ENCODE results near the gene GLT6D1. TPM values are rescaled to one million over a fixed set of nuclear protein-coding genes. Genes with fewer than 3 reads are reported as not detected.

Gene GLT6D1
- total RNA-seq, 1 donor from 2014 or later, result not detected

DNA sequence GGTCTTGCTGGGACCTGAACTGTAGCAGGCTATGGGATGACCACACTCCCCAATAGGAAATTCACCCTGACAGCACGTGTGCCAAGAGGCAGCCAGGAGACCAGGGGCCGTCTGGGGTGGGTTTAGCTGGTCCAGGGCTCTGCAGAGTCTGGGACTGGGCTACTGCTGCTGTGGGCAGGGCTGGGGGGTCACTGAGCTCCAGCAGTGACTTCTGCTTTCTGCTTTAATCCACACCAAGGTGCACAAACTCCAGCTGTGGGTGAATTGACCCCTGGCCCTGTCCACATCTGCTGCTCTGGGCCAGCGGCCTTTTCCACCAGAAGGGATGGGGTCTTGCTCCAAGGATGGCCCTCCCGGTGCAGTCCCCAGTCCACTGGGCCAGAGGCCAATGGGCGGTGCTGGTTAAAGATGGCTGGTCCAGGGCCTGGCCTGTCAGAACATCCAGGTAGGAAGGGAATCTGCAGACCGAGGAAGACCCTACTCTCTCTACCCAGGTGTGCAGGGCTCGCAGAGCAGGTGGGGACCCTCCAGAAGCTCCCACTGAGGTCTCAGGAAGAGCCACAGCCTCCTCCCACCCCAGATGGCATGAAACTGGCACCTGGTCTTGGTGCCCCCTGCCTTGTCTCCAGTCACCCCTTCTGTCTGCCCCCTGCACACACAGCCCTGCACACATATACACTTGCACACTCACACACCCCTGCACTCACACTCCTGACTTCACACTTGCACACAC lies 28.0 kb downstream of the GLT6D1 start:
- Histone ChIP-seq H3K27me3 (ENCODE audit: low read depth) (peaks cover 79% of the 10 kb centered on the region), H3K4me3 (no peak overlapping the region), H3K4me1 (no peaks in the 10 kb centered on the region), H3K27ac (replicated peaks) (no peak overlapping the region), H3K9me3 (replicated peaks) (no peaks in the 10 kb centered on the region), H3K36me3 (no peaks in the 10 kb centered on the region)
- DNase-seq, result no peak
- TF ChIP-seq, protein P1, sequence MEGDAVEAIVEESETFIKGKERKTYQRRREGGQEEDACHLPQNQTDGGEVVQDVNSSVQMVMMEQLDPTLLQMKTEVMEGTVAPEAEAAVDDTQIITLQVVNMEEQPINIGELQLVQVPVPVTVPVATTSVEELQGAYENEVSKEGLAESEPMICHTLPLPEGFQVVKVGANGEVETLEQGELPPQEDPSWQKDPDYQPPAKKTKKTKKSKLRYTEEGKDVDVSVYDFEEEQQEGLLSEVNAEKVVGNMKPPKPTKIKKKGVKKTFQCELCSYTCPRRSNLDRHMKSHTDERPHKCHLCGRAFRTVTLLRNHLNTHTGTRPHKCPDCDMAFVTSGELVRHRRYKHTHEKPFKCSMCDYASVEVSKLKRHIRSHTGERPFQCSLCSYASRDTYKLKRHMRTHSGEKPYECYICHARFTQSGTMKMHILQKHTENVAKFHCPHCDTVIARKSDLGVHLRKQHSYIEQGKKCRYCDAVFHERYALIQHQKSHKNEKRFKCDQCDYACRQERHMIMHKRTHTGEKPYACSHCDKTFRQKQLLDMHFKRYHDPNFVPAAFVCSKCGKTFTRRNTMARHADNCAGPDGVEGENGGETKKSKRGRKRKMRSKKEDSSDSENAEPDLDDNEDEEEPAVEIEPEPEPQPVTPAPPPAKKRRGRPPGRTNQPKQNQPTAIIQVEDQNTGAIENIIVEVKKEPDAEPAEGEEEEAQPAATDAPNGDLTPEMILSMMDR (IDR thresholded peaks at IDR 0.05; ENCODE audit: borderline replicate concordance), result no peak
- intact Hi-C loops (cut with micrococcal nuclease), result no loop called here

- H3K4me3 ChIP-seq, result no peak overlapping the region
- no peak for DNase-seq
- peaks cover 74% of the 10 kb centered on the region for H3K27me3 ChIP-seq (ENCODE audit: low read depth)
- intact Hi-C loops (cut with micrococcal nuclease), result no loop called here
- H3K36me3 ChIP-seq, result no peaks in the 10 kb centered on the region
- H3K4me1 ChIP-seq, result no peaks in the 10 kb centered on the region
- no peaks in the 10 kb centered on the region for H3K9me3 ChIP-seq (replicated peaks)
- H3K27ac ChIP-seq (replicated peaks), result no peak overlapping the region
- TF ChIP-seq, protein P1 (IDR thresholded peaks at IDR 0.05; ENCODE audit: borderline replicate concordance), result no peak
Observed at GRCh38 chr9:135610290-135611141, 28.8 kb downstream of the GLT6D1 start.

DNA sequence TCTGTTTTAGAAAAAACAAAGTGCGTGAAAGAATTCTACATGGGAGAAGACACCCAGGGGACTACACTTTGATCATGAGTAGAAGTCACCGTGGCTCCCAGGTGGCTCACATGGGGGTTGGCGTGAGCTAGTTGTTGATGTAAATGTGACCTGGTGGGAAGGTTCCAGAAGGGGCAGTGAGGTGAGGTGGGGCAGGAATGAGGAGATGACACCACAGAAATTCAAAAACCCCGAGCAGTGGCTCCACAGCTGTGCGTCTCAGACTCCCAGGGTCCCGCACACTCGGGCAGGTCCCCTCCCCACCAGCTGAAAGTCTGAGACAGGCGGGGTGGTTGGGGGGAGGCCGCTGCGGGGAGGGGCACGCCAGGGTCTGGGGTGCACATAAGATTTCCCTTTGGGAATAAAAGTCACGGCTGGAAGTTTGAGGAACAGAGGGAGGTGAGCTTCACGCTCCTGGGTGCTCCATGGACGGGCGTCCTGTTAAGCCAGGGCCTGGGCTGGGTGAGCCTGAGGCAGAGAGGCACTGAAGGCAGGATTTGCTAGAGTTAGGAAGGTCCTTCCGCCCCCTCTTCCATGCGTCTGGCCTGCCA lies 29.9 kb downstream of the GLT6D1 start:
- DNase-seq, result no peak
- intact Hi-C loops (cut with micrococcal nuclease), result no loop called here
- H3K36me3 ChIP-seq, result no peaks in the 10 kb centered on the region
- no peaks in the 10 kb centered on the region for H3K9me3 ChIP-seq (replicated peaks)
- H3K4me1 ChIP-seq, result no peaks in the 10 kb centered on the region
- TF ChIP-seq, protein P1 (IDR thresholded peaks at IDR 0.05; ENCODE audit: borderline replicate concordance), result no peak
- no peak overlapping the region for H3K4me3 ChIP-seq
- peaks cover 65% of the 10 kb centered on the region for H3K27me3 ChIP-seq (ENCODE audit: low read depth)
- no peak overlapping the region for H3K27ac ChIP-seq (replicated peaks)

DNA sequence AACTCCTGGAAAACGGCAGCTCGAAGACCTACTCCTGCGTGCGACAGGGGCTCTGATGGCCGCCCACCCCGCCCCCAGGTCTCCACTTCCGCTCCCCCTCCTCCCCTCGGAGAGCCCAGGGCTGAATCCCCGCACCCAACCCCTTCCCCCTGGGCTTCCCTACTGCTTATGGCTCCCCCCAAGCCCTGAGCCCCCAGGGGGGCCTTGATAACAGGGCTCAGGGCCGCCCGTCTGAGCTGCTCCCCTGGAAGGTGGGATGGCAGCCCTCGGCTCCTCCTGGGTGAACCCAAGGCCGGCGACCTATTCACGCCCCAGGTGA lies 30.4 kb downstream of the GLT6D1 start:
- H3K36me3 ChIP-seq, result no peaks in the 10 kb centered on the region
- intact Hi-C loops (cut with micrococcal nuclease), result no loop called here
- peaks cover 65% of the 10 kb centered on the region for H3K27me3 ChIP-seq (ENCODE audit: low read depth)
- H3K4me1 ChIP-seq, result no peaks in the 10 kb centered on the region
- no peak for DNase-seq
- no peak overlapping the region for H3K27ac ChIP-seq (replicated peaks)
- TF ChIP-seq, protein P1 (IDR thresholded peaks at IDR 0.05; ENCODE audit: borderline replicate concordance), result no peak
- H3K4me3 ChIP-seq, result no peak overlapping the region
- H3K9me3 ChIP-seq (replicated peaks), result no peaks in the 10 kb centered on the region

- TF ChIP-seq, protein P1 (IDR thresholded peaks at IDR 0.05; ENCODE audit: borderline replicate concordance), result no peak
- Histone ChIP-seq H3K4me3 (no peak overlapping the region), H3K27ac (replicated peaks) (no peak overlapping the region), H3K36me3 (no peaks in the 10 kb centered on the region), H3K27me3 (ENCODE audit: low read depth) (peaks cover 65% of the 10 kb centered on the region), H3K9me3 (replicated peaks) (no peaks in the 10 kb centered on the region), H3K4me1 (peaks cover 3% of the 10 kb centered on the region)
- peak; percentile 9 for DNase-seq
- intact Hi-C loops (cut with micrococcal nuclease), result no loop called here
Observed at GRCh38 chr9:135608294-135608998, 30.9 kb downstream of the GLT6D1 start.

All from left ventricle myocardium inferior (tissue), 1 donor.